ENCODE data around the gene OXTR.

DNA sequence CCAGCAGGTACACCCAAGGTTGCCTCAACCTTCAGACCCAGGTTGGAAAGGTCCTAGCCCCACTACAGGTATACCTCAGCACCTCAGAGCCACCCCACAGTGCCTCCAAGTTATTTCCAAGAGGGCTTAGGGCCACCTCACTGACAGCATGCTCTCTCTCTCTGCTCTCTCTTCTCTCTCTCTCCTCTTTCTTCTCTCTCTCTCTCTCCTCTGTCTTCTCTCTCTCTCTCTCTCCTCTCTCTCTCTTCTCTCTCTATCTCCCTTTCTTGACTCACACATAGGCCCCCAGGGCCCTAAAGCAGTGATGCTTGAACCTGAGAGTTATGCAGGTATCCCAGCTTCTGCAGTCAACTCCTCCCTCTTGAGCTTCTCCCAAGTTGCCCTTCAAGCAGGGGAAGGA lies 31.6 kb downstream of the OXTR start:
- TF ChIP-seq, protein P1, sequence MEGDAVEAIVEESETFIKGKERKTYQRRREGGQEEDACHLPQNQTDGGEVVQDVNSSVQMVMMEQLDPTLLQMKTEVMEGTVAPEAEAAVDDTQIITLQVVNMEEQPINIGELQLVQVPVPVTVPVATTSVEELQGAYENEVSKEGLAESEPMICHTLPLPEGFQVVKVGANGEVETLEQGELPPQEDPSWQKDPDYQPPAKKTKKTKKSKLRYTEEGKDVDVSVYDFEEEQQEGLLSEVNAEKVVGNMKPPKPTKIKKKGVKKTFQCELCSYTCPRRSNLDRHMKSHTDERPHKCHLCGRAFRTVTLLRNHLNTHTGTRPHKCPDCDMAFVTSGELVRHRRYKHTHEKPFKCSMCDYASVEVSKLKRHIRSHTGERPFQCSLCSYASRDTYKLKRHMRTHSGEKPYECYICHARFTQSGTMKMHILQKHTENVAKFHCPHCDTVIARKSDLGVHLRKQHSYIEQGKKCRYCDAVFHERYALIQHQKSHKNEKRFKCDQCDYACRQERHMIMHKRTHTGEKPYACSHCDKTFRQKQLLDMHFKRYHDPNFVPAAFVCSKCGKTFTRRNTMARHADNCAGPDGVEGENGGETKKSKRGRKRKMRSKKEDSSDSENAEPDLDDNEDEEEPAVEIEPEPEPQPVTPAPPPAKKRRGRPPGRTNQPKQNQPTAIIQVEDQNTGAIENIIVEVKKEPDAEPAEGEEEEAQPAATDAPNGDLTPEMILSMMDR (IDR thresholded peaks at IDR 0.05) = no peak
- TF ChIP-seq POLR2A (IDR thresholded peaks at IDR 0.05) = no peak
